Measurements from ENCODE around the gene NFATC2.

- no peak for TF ChIP-seq CTCF (IDR thresholded peaks at IDR 0.05 in 2 of 3, conservative IDR thresholded peaks at IDR 0.05 in 1 of 3; ENCODE audit: borderline replicate concordance in 1 of 3, insufficient read depth in 1 of 3, low read depth in 2 of 3, low read length in 2 of 3)
- TF ChIP-seq ATF3 (IDR thresholded peaks at IDR 0.05): no peak
- TF ChIP-seq EZH2phosphoT487 (IDR thresholded peaks at IDR 0.05; ENCODE audit: borderline replicate concordance): no peak
- TF ChIP-seq SP1 (IDR thresholded peaks at IDR 0.05; ENCODE audit: low read depth): no peak
- no peak for TF ChIP-seq TCF7L2 (IDR thresholded peaks at IDR 0.05; ENCODE audit: borderline replicate concordance, extremely low read depth, insufficient read depth, insufficient read length)
- no peak for TF ChIP-seq POLR2A (IDR thresholded peaks at IDR 0.05; ENCODE audit: borderline replicate concordance, extremely low read depth, insufficient read depth, insufficient read length)
- no peak for TF ChIP-seq REST (IDR thresholded peaks at IDR 0.05; ENCODE audit: low read depth)
Observed at GRCh38 chr20:51379601-51380341, 162.7 kb downstream of the NFATC2 start.

All from HCT116 (cell line).